ENCODE data around the gene CAMSAP1. TPM values are rescaled to one million over a fixed set of nuclear protein-coding genes. Genes with fewer than 3 reads are reported as not detected.
"Not testable (repeated sequence)": the region's sequence is repeated elsewhere in the genome, so short reads cannot be mapped to it uniquely, and the experiment has no call there.

Gene CAMSAP1, protein sequence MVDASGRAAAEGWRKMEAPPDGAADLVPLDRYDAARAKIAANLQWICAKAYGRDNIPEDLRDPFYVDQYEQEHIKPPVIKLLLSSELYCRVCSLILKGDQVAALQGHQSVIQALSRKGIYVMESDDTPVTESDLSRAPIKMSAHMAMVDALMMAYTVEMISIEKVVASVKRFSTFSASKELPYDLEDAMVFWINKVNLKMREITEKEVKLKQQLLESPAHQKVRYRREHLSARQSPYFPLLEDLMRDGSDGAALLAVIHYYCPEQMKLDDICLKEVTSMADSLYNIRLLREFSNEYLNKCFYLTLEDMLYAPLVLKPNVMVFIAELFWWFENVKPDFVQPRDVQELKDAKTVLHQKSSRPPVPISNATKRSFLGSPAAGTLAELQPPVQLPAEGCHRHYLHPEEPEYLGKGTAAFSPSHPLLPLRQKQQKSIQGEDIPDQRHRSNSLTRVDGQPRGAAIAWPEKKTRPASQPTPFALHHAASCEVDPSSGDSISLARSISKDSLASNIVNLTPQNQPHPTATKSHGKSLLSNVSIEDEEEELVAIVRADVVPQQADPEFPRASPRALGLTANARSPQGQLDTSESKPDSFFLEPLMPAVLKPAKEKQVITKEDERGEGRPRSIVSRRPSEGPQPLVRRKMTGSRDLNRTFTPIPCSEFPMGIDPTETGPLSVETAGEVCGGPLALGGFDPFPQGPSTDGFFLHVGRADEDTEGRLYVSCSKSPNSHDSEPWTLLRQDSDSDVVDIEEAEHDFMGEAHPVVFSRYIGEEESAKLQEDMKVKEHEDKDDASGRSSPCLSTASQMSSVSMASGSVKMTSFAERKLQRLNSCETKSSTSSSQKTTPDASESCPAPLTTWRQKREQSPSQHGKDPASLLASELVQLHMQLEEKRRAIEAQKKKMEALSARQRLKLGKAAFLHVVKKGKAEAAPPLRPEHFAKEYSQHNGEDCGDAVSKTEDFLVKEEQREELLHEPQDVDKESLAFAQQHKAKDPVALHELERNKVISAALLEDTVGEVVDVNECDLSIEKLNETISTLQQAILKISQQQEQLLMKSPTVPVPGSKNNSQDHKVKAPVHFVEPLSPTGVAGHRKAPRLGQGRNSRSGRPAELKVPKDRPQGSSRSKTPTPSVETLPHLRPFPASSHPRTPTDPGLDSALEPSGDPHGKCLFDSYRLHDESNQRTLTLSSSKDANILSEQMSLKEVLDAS (N-terminal part only)
- total RNA-seq, result 37.7 TPM

DNA sequence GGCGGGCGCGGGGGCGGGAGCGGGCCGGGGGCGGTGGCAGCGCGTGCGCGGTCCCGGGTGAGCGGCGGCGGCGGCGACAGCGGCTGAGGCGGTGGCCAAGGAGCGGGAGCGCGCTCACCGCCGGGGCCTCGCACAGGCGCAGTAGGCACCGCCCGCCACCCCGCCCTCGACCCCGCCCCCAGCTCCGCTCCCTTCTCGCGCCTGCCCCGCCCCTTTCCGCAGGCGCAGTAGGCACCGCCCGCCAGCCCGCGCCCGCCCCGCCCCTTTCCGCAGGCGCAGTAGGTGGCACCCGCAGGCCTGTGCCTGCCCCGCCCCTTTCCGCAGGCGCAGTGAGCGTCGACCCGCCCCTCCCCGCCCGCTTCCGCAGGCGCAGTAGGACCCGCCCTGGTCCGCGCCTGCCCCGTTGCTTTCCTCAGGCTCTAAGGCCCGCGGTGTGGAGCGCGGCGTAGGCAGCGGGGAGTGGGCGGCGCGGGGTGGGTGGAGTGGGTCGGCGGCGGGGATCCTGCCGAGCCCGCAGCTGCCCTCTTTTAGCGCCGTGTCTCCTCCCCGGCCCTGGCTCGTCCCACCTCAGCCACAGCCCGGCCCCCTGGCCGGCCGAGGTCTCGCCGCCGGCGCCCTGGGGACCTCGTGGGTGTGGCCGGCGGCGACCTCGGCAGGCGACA is at the start of gene CAMSAP1:
Gene CAMSAP1, minus strand, starts transcription at position 116 of the 662 bp plus-strand sequence. CDS start 387 bp downstream, outside the sequence.
- peak; percentile 98 for DNase-seq

DNA sequence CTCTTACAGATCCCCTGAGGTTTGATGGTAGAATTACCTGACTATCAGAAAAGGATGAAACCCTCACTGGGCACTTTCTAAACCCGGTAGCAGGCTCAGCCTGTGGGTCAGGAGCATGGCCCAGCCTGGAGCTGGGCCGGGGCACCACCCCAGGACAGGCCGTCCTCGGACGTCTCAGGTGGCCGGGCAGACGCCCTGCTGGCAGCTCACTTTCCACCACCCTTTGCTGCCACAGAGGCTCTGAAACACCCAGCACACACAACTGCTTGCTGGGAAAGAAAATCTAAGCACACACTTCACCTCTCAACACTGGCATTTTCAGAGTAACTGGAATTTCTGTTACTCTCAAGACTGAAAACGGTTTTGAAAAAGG is 49.4 kb upstream of the CAMSAP1 start:
- no peak for DNase-seq

DNA sequence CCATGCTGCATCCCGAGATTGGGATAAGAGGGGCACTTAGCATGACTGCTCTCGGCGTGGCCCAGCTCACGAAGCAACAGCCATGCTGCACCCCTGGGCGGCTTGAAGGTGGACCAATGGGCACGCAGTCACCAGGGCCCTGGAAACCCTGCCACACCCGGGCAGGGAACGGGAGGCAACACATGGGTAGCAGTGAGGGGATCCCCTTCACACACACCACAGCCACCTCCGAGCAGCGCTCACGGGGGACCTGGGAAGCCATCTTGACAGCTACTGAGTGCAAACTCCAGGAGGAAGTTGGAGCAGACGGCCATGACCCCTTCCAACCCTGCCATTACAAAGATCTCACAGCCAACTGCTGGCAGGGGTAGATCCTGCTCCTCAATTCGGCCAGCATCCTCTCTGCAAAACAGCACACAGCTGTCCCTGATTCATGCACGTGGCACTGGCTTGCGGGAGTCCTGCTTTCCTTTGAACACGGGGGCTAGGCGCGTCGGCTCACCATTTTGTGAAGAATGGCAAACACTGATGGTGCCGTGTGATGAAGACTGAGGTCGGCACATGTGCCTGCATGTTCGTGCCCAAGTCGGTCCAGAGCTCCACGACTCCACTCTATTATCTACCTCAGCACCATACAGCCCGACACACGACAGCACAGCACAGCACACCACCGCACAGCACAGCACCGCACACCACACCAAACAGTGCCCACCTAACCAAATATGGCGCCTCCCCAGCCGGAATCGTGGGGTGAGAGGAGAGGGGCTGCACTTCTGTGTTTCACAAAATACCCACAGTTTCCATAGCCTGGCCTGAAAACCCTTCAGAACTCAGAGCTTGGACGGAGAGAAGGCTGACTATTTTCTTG is 48.8 kb upstream of the CAMSAP1 start:
- no peak for DNase-seq

DNA sequence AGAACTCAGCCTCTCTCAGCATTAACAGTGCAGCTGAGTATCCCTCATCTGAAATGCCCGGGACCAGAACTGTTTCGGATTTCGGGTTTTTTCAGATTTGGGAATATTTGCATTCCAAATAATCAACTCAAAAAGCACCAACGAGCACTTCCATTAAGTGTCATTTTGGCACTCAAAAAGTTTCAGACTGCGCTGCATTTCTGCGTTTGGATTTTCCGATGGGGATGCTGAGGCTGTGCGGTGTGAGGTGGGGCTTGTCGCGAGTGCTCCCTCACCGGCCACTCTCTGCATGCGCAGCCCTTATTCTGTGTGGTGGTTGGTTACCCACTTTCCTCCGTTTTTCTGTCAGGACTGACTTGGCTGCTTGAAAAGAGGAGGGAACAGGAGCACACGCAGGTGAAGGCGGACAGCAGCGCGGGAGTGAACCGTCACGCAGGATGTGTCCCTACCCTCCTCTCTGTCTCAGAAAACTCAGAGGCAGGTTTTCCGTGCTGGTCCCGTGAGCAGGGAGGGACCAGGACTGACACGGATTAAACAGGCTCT is 45.4 kb upstream of the CAMSAP1 start:
- no peak for DNase-seq

DNA sequence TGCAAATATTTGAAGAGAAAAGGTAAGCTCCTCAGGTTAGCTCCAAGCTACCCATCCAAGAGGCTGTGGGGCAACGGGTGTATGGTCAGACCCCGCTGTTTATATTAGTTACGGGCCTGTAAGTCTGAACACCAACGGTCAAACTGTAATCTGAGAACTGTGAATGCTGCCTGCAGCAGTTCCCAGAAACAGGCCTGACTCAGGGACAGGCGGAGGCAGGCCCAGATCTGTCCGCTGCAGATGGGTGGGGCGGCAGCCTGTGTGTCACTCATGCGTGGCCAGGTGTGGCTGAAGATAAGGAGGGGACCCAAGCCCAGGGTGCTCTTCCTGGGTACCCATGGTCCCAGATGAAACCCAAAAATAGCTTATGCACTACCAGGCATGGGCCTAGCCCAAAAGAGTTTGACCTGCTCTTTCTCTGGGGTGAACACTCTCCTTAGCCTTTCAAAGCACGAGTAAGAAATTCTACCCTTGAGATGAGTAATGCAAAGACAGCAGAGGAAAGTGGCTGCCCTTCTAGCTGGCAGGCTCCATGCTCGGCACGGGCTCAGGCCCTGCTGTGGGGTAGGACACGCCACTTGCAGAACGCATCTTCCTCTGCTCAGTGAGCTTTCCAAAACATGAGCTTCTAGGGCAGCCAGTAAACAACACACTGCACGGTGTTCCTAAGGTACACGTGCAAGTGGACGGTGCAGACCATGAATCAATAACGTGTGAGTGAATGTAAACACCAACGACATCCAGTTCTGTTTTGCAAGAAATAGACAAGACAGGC is 44.7 kb upstream of the CAMSAP1 start:
- peak; percentile 88 for DNase-seq

DNA sequence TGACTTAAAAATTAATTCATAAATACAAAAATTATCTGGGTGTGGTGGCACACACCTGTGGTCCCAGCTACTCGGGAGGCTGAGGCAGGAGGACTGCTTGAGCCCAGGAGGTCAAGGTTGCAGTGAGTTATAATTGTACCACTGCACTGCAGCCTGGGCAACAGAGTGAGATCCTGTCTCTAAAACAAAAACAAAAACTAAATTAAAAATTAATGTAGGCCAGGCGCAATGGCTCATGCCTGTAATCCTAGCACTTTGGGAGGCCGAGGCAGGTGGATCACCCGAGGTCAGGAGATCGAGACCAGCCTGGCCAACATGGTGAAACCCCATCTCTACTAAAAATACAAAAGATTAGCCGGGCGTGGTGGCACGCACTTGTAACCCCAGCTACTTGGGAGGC is 44.0 kb upstream of the CAMSAP1 start:
- not testable (repeated sequence) for DNase-seq

DNA sequence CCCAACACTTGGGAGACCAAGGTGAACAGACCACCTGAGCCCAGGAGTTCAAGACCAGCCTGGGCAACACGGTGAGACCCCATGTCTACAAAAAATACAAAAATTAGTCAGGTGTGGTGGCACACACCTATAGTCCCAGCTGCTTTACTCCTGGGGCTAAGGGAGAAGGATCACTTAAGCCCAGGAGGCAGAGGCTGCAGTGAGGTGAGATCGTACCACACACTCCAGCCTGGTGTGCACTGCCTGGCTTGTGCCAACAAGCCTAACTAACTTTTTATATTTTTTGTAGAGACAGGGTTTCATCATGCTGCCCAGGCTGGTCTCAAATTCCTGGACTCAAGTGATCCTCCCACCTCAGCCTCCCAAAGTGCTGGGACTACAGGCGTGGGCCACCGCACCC is 43.5 kb upstream of the CAMSAP1 start:
- not testable (repeated sequence) for DNase-seq

DNA sequence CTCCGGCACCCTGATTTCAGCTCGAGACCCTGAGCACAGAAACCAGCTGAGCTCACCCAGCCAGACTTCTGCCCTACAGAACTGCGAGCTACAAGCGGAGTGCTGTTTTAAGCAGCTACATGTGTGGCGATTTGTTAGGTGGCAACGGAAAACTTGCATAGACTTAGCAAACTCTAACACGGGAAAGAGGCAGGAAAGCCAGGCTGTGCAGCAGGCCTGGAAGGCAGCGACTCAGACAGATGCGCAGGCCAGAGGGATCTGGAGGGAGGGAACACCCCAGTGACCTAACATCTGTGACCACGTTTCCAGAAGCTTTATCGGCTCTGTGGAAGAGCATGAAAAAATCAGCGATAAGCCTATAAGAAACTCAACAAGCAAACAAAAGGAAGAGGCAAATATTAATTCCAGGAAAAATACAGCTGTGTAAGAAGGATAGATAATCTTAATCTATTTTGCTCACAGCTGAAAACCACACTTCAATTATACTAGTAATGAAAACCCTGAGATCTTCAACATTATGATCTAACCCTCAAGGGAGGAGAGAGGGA is 42.9 kb upstream of the CAMSAP1 start:
- DNase-seq, result peak; percentile 38

DNA sequence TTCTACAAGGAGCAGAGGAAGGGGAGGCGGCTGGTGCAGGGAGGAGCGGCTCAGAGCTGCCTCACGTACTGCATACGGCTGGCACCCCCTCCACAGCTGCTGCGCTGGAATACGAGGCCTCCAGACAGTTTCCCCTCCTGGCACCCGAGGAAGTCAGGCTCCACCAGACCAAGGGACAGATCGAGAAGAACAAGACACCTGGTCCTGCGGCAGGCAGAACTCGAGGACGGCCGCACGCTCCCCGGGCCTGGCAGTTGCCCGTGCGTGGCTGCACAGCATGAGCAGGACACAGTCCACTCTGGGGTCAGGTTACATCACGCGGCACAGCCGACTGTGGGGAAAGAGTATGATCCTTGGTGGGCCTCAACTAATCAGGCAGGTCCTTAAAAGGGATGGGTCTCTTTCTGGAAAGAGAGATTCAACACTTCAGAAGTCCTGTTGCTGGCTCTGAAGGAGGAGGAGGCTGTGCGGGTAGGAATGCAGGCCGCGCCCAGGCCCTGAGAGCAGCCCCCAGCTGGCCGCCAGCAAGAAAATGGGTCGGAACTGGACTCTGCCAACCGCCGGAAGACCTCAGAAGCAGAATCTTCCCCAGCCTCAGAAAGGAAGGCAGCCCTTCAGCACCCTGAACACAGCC is 42.3 kb upstream of the CAMSAP1 start:
- peak; percentile 87 for DNase-seq

DNA sequence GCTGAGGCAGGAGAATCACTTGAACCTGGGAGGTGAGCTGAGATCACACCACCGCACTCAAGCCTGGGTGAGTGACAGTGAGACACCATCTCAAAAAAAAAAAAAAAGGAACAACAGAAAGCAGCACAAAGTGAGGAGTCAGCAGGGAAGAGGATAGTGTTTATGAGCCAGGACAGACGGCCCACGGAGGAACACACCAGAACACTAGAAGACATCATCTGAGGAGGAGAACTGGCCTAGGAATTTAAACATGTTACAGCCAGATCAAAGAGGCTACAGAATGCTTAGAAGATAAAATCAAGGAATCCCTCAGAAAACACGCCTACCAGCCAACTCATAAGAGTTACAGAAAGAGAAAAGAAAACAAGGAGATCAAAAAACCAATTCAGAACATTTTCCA is 41.6 kb upstream of the CAMSAP1 start:
- no peak for DNase-seq

DNA sequence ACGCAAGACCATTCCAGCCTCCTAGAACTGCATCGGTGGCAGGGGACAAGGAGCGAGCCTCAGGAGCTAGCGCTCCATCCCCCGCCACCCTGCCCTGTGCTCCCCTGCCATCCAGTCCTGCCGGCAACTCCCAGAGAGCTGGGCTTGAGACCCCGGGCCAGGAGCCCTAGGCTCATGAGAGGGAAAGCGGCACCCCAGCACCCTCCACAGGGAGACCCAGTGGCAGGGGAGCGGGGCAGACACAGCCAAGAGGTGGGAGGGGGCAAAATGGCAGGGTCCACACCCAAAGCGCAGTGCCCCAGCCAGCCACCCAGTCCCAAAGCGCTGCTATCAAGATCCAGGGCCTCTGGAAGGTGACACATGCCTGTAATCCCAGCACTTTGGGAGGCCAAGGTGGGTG is 41.1 kb upstream of the CAMSAP1 start:
- DNase-seq, result no peak

DNA sequence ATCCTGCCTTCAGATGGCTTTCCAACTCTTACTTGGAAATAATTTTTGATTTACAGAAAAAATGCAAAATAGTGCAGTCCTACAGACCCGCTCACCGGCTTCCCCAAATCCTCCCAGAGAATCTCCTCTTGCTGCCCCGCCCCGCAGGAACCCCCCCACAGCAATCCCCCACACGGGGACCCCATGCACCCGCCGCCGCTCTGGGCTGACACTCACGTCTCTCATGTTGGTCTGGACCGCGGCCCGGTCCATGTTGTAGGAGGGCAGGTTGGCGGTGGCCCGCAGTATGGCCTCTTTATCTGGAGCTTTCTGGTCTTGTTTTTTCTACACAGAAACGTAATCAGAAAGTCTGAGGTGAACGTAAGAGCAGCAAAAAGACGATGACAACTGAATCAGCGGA is 40.2 kb upstream of the CAMSAP1 start:
- DNase-seq, result no peak

DNA sequence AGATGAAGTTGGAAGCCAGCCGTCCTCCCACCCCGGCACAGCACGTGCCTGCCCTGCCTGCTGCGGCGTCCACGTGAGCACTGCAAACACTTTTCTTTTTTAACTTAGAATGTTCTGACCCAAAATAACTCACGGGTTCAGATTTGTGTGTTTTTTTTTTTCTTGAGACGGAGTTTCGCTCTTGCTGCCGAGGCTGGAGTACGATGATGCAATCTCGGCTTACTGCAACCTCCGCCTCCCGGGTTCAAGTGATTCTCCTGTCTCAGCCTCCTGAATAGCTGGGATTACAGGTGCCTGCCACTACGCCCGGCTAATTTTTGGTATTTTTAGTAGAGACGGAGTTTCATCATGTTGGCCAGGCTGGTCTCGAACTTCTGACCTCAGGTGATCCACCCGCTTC is 39.8 kb upstream of the CAMSAP1 start:
- not testable (repeated sequence) for DNase-seq

DNA sequence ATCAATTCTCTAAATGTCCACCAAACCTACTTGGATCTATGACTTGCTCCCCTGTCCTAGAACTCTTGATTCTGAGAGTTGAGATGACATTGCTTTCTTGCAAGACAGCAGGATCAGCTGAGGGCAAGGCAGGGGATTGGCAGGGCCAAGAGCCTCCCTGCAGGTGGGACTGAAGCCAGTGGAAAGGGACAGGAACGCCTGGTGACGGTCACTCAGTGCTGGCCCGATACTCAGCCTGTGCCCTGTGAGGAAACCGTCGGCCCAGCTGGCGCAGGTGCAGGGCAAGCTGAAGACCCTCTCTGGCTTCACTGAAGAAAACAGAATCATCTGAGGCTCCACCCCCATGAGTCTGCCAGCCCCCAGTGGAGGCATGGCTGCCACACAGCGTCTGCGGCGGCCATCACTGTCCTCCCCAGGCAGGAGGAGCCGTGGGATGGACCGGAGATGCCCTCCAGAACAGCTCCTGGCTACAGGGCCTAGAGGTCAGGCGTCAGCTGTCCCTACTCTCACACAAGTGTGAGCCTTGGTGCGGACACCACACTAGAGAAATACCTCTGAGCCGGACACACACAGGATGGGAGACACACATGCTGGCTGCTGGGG is 39.1 kb upstream of the CAMSAP1 start:
- no peak for DNase-seq

DNA sequence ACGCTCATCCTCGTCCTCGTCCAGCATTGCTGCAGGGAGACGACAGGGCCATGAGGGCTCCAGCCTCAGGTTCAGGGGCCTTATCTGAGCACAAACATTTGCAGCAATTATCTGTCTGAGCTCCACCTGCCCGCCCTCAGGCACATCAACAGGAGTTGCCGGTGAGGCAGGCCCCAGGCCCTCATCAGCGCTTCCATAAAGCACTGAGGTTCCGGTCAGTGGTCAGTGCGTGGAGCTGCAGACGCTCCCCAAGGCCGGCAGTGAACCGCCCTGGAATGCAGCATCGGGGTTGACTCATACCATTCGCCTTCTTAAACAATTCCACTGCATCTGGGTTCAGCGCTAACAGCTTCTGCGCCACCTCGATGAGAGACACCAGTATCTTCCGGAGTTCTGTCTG is 38.6 kb upstream of the CAMSAP1 start:
- no peak for DNase-seq

DNA sequence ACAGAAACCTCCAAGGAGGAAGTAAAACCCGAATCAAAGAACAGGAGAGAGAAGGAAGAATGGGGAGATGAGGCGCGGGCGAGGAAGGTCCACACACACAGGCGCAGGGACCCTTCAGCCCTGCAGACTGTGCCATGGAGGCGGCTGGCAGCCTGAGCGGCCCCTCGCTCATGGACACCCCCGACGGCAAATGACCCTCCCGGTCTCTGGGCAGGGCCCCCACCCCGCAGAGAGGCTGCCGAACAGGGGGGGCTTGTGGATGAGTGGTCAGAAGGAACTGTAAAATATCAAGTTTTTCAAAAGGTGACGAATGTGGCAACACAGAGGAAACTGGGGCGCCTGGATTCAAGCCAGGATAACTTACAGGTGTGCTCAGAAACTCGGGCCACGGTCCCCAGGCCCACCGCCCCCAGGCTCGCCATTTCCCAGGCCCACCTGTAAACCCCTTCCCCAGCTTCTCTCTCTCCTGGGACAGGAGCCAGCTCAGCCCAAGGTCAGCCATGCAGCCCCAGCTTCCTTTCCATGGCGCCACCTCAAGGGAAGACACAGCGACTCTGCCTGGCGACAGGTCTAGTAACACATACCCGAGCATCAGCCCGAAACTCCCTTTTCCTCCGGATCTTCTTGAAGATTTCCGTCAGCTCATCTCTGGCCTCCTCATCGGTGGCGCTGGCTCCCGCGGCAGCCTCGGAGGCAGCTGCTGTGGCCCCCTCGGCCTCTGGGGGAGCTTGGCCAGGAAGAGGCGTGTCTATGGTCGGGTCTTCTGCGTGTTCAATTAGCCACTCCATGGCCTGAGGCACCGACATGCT is 37.3 kb upstream of the CAMSAP1 start:
- no peak for DNase-seq

DNA sequence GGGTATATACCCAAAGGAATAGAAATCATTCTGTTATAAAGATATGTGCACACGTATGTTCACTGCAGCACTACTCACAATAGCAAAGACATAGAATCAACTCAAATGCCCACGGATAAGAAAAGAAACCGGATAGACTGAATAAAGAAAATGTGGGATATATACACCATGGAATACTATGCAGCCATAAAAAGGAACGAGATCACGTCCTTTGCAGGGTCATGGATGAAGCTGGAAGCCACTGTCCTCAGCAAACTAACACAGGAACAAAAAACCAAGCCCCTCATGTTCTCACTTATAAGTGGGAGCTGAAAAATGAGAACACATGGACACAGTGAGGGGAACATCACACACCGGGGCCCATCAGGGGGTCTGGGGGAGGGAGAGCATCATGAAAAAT is 36.3 kb upstream of the CAMSAP1 start:
- not testable (repeated sequence) for DNase-seq

All from tongue (tissue), 2 donors.